Stimulated activated naive CD8-positive, alpha-beta T cell treated with anti-CD3 and anti-CD28 coated beads, Interleukin-15, amount 100 ng/mL, for 72 hours (primary cell): ENCODE results near the gene FAM193B.
"Not testable (repeated sequence)": the region's sequence is repeated elsewhere in the genome, so short reads cannot be mapped to it uniquely, and the experiment has no call there.

ENCODE experiments used
- ATAC-seq: fragments of 150-1000 bp; cut with Tn5 transposase; 2 replicates; pipeline ENCODE4 v1.10.0; 2021; ENCODE audit warnings: mild to moderate bottlenecking, moderate library complexity
- DNase-seq, 2 donors: peaks; one replicate each; pipeline ENCODE4 v3.0.0; 2021 to 2022
- H3K27ac Mint-ChIP-seq, 2 donors: one replicate each; pipeline ENCODE4 v1.8.0; 2022; ENCODE audit warnings: mild to moderate bottlenecking in 2 of 2, mixed read lengths in 2 of 2, moderate library complexity in 2 of 2
- H3K27me3 Mint-ChIP-seq: one replicate; pipeline ENCODE4 v1.8.0; 2022; ENCODE audit warnings: mixed read lengths
- H3K4me1 Mint-ChIP-seq: one replicate; pipeline ENCODE4 v1.8.0; 2022; ENCODE audit warnings: mild to moderate bottlenecking, mixed read lengths
- H3K4me3 Mint-ChIP-seq, 2 donors: one replicate each; pipeline ENCODE4 v1.8.0; 2022; ENCODE audit warnings: mild to moderate bottlenecking in 2 of 2, mixed read lengths in 2 of 2, moderate library complexity in 1 of 2
- H3K9me3 Mint-ChIP-seq, 2 donors: one replicate each; pipeline ENCODE4 v1.8.0; 2022; ENCODE audit warnings: mixed read lengths in 2 of 2

The FAM193B gene

DNA sequence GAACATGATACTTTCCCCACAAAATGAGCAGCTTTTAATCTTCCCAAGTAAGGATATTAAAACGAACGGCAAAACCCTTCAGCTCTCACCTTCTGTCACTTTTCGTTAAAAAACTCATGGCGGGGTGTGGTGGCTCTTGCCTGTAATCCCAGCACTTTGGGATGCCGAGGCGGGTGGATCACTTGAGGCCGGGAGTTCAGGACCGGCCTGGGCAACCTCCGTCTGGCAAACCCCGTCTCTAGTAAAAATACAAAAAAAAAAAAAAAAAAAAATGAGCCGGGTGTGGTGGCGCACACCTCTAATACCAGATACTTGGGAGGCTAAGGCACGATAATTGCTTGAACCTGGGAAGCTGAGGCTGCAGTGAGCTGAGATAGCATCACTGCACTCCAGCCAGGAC lies 38.5 kb upstream of the FAM193B start:
- no peak for DNase-seq
- Mint-ChIP-seq H3K4me1 (peaks cover 57% of the 10 kb centered on the region), H3K4me3 (peak overlapping the region; percentile 97 to 99), H3K27me3 (peaks cover 17% of the 10 kb centered on the region), H3K27ac (peak overlapping the region; percentile 66 to 100), H3K9me3 (no peaks in the 10 kb centered on the region)
- ATAC-seq: no peak

- peaks cover 57% of the 10 kb centered on the region for H3K4me1 Mint-ChIP-seq
- peak within 1 kb of the TSS; percentile 99 to 100 for H3K27ac Mint-ChIP-seq
- ATAC-seq: peak; percentile 96
- DNase-seq: peak; percentile 87 to 88
- H3K9me3 Mint-ChIP-seq: no peaks in the 10 kb centered on the region
- peak within 1 kb of the TSS; percentile 97 to 99 for H3K4me3 Mint-ChIP-seq
- H3K27me3 Mint-ChIP-seq: peaks cover 17% of the 10 kb centered on the region
These were observed 37.9 kb upstream of the FAM193B start, which contains the start of gene TMED9 for GRCh38 chr5:177592010-177592834. TSS of gene TMED9 (plus strand) at chr5:177592203. CDS start at chr5:177592215, 12 bp downstream.

DNA sequence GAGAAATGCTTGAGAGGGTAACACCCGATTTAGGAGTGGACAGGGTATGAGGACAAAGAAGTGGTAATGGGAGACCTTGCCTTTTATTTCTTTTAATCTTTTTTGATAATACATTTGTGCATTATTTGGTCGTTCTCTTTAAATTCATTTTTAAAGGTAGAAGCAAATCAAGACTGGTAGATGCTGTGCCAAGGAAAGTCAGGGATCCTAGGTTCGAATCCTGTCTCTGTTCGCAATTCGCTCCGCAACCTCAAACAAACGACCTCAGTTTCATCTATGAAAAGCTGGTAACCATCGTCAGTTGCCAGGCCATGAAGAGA lies 37.3 kb upstream of the FAM193B start:
- no peaks in the 10 kb centered on the region for H3K9me3 Mint-ChIP-seq
- H3K27ac Mint-ChIP-seq: peak overlapping the region in 1 of 2 donors; percentile 99
- no peak for ATAC-seq
- H3K27me3 Mint-ChIP-seq: peaks cover 17% of the 10 kb centered on the region
- no peak for DNase-seq
- peaks cover 53% of the 10 kb centered on the region for H3K4me1 Mint-ChIP-seq
- H3K4me3 Mint-ChIP-seq: peak overlapping the region; percentile 97 to 99

DNA sequence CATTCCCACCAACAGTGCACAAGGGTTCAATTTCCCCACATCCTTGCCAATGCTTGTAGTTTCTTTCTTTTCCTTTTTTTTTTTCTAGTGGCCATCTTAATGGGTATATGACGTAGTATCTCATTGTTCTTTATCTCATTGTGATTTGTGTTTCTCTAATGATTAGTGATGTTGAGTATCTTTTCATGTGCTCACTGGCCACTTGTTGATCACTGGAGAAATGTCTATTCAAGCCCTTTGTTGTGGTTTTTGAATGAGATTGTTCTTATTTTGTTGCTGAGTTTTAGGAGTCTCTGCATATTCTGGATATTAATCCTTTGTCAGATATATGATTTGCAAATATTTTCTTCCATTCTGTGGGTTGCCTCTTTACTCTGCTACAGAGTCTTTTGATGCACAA lies 36.0 kb upstream of the FAM193B start:
- ATAC-seq (no peak), DNase-seq (no peak)
- no peak overlapping the region for H3K27ac Mint-ChIP-seq
- peaks cover 17% of the 10 kb centered on the region for H3K27me3 Mint-ChIP-seq
- no peaks in the 10 kb centered on the region for H3K9me3 Mint-ChIP-seq
- peaks cover 42% of the 10 kb centered on the region for H3K4me1 Mint-ChIP-seq
- H3K4me3 Mint-ChIP-seq: no peak overlapping the region

GRCh38 chr5:177588413-177588909 lies 34.1 kb upstream of the FAM193B start:
- H3K4me1 Mint-ChIP-seq: peaks cover 35% of the 10 kb centered on the region
- H3K4me3 Mint-ChIP-seq: no peak overlapping the region
- peaks cover 17% of the 10 kb centered on the region for H3K27me3 Mint-ChIP-seq
- H3K9me3 Mint-ChIP-seq: no peaks in the 10 kb centered on the region
- no peak for DNase-seq
- no peak for ATAC-seq
- no peak overlapping the region for H3K27ac Mint-ChIP-seq

- Mint-ChIP-seq H3K27ac (no peak overlapping the region), H3K9me3 (no peaks in the 10 kb centered on the region), H3K4me3 (no peak overlapping the region), H3K27me3 (no peaks in the 10 kb centered on the region), H3K4me1 (no peaks in the 10 kb centered on the region)
- DNase-seq (no peak), ATAC-seq (no peak)
These were observed 24.0 kb upstream of the FAM193B start for GRCh38 chr5:177578316-177578715.

DNA sequence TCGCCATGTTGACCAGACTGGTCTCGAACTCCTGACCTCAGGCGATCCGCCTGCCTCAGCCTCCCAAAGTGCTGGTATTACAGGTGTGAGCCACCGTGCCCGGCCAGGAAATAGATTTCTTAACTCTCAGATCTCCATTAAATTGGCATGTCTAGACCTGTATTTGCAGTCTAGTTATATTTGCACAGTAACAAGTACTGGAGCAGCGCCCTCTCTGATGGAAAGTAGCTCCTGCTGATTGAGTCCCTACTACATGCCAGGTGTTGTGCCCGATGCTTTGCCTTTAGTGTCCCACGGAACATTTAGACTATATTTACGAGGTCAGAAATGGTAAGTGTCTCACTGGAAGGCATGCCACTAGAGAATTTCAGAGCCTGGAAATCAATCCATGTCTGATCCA lies 21.8 kb upstream of the FAM193B start:
- no peak overlapping the region for H3K4me3 Mint-ChIP-seq
- DNase-seq: no peak
- no peak for ATAC-seq
- no peaks in the 10 kb centered on the region for H3K9me3 Mint-ChIP-seq
- H3K27me3 Mint-ChIP-seq: no peaks in the 10 kb centered on the region
- H3K27ac Mint-ChIP-seq: no peak overlapping the region
- H3K4me1 Mint-ChIP-seq: no peaks in the 10 kb centered on the region

- ATAC-seq: no peak
These were observed 21.1 kb upstream of the FAM193B start for GRCh38 chr5:177575488-177575887.

DNA sequence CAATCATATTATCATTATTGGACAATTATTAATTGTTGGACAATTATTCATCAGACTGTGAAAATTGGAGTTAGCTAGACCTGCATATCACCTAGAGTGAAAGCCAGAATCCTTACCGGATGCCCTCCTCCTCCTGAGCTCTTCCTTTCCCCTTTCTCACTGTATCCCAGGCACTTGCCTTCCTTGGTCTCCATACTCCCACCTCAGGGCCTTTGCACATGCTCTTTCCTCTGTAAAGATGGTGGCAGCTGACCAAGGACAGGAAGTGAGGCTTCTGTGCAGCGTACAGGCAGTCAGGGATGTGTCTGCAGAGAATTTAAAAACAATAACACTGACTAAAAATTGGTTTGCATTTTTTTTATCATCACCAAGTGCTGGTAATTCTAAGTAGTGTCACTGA lies 15.5 kb upstream of the FAM193B start:
- ATAC-seq: no peak
- H3K4me1 Mint-ChIP-seq: peaks cover 6% of the 10 kb centered on the region
- DNase-seq: no peak
- no peaks in the 10 kb centered on the region for H3K9me3 Mint-ChIP-seq
- H3K4me3 Mint-ChIP-seq: no peak overlapping the region
- no peak overlapping the region for H3K27ac Mint-ChIP-seq
- H3K27me3 Mint-ChIP-seq: no peaks in the 10 kb centered on the region

More at GRCh38 chr5:177575488-177575887, 21.1 kb upstream of the FAM193B start:
- H3K27ac Mint-ChIP-seq: no peak overlapping the region
- H3K4me3 Mint-ChIP-seq: no peak overlapping the region
- no peak for DNase-seq
- no peaks in the 10 kb centered on the region for H3K9me3 Mint-ChIP-seq
- H3K4me1 Mint-ChIP-seq: no peaks in the 10 kb centered on the region
- H3K27me3 Mint-ChIP-seq: no peaks in the 10 kb centered on the region

DNA sequence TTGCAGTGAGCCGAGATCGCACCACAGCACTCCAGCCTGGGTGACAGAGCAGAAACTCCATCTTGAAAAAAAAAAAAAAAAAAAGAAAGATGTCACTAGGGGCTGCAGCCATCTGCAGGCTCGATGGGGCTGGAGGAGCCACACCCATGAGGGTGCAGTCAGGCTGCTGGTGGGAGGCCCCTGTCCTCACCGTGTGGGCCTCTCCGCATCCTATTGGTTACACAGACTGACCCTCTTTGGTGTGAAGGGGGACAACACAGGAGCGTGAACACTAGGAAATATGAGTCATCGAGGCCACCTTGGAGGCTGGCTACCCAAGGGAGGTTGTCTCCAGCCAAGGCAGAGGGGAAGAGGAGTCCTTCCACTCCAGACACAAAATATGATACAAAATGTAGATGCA lies 14.0 kb upstream of the FAM193B start:
- peaks cover 6% of the 10 kb centered on the region for H3K4me1 Mint-ChIP-seq
- no peak overlapping the region for H3K4me3 Mint-ChIP-seq
- no peak for DNase-seq
- H3K27ac Mint-ChIP-seq: no peak overlapping the region
- ATAC-seq: no peak
- H3K27me3 Mint-ChIP-seq: no peaks in the 10 kb centered on the region
- H3K9me3 Mint-ChIP-seq: no peaks in the 10 kb centered on the region

- Mint-ChIP-seq H3K4me3 (no peak overlapping the region), H3K27me3 (no peaks in the 10 kb centered on the region), H3K27ac (no peak overlapping the region), H3K9me3 (no peaks in the 10 kb centered on the region), H3K4me1 (peaks cover 6% of the 10 kb centered on the region)
- DNase-seq: no peak
- no peak for ATAC-seq
These were observed 10.7 kb upstream of the FAM193B start for GRCh38 chr5:177565046-177565445.

GRCh38 chr5:177559446-177559941 lies 5.1 kb upstream of the FAM193B start:
- H3K27me3 Mint-ChIP-seq, DNase-seq, H3K9me3 Mint-ChIP-seq, H3K4me3 Mint-ChIP-seq, H3K27ac Mint-ChIP-seq, H3K4me1 Mint-ChIP-seq, ATAC-seq: not testable (repeated sequence)

DNA sequence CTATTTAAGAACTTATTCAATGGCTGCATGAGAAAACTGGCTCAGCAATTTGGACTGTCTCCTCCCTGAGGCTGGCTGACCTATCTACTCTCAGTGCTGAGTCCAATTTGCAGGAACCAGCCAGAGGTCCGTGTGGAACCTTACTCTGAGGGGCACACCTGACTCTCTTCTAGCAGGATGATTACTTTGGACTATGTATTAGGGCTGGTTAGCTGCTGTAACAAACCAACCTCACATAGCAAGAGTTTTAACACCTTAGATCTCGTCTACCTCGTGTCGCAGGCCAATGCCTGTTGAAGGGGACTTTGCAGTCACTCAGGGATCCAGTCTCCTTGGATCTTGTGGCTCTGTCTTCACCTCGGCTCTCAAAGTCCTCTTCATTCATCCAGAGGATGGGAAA lies 3.4 kb upstream of the FAM193B start:
- ATAC-seq (no peak), DNase-seq (no peak)
- peaks cover 19% of the 10 kb centered on the region for H3K4me1 Mint-ChIP-seq
- H3K9me3 Mint-ChIP-seq: no peaks in the 10 kb centered on the region
- H3K27me3 Mint-ChIP-seq: no peaks in the 10 kb centered on the region
- no peak overlapping the region for H3K27ac Mint-ChIP-seq
- H3K4me3 Mint-ChIP-seq: no peak overlapping the region

DNA sequence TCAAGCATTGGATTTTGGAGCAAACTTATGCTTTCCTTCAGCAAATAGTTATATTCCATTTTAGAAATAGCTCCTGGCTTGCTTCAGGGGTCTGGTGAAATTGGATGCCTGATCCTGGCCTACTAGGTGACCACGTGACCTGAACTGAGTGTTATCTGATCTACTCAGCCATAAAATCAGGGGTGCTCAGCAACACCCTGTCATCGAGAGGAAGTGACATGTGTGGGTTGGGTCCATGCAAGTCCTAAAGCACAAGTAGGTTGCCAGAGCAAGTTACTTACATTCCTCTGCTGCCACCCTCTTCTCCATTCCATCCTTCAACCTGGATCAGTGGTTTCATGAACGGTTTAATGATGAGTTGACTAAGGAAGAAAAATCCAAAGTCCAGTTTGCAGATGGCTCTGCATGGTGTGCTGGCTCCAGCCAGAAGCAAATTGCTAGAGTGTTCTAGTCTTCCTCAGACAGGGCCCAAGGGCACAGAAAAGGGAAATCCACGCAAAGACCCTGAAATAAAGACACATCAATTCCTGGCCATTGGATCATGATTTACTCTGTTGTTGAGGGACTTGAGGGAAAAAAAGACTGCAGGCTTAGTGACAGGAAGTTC lies 2.8 kb upstream of the FAM193B start:
- Mint-ChIP-seq H3K9me3 (no peaks in the 10 kb centered on the region), H3K27ac (no peak overlapping the region), H3K27me3 (no peaks in the 10 kb centered on the region), H3K4me3 (no peak overlapping the region), H3K4me1 (peaks cover 25% of the 10 kb centered on the region)
- ATAC-seq (no peak), DNase-seq (no peak)

DNA sequence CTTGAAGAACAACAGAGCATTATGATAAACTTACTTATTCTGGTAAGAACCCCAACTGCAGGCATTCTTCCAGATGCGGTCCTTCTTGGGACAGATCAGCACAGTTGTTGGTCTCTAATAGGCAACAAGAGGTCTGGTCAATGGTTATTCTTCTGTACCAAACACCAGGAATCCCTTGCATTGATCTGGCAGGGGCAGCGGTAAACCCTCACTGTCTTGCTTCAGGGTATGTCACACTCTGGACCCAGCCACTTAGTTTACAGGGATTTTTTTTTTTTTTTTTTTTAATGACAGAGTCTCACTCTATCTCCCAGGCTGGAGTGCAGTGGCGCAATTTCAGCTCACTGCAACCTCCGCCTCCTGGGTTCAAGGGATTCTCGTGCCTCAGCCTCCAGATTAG lies 1.3 kb upstream of the FAM193B start:
- H3K27ac Mint-ChIP-seq: no peak overlapping the region
- peak overlapping the region; percentile 10 to 89 for H3K4me3 Mint-ChIP-seq
- ATAC-seq (no peak), DNase-seq (no peak)
- H3K9me3 Mint-ChIP-seq: no peaks in the 10 kb centered on the region
- no peaks in the 10 kb centered on the region for H3K27me3 Mint-ChIP-seq
- peaks cover 29% of the 10 kb centered on the region for H3K4me1 Mint-ChIP-seq

DNA sequence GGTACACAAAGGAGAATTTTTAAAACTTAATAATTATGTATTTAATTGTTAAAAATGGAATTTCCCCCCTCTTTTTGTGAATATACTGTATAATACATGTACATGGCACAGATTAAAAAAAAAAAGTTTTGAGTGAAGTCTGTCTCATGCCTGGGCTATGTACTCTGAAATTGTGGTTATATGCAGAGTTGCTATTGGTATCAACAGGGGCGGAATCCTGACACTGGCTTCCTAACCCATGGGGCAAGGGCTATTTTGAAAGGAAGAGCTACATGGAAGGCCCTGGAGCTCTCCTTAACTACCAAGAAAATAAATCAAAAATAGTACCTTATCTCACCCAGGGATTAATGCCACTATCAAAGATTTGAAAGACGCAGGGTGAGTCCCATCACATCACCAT lies 865 bp upstream of the FAM193B start:
- Mint-ChIP-seq H3K4me3 (peak overlapping the region; percentile 89 to 91), H3K9me3 (no peaks in the 10 kb centered on the region), H3K4me1 (peaks cover 29% of the 10 kb centered on the region), H3K27ac (peak overlapping the region in 1 of 2 donors; percentile 95), H3K27me3 (no peaks in the 10 kb centered on the region)
- ATAC-seq: no peak
- no peak for DNase-seq
